ENCODE data around the gene PYGO2.
A peak's percentile ranks its signal among the peaks of the same experiment; 100 is the strongest.
"Not testable (repeated sequence)": the region's sequence is repeated elsewhere in the genome, so short reads cannot be mapped to it uniquely, and the experiment has no call there.

Gene PYGO2

GRCh38 chr1:154940213-154940560 is 21.4 kb downstream of the PYGO2 start:
- DNase-seq = no peak

- DNase-seq = no peak
Observed at GRCh38 chr1:154938604-154939399, 22.8 kb downstream of the PYGO2 start.

GRCh38 chr1:154937988-154938386 is 23.6 kb downstream of the PYGO2 start:
- no peak for DNase-seq

- peak; percentile 86 for DNase-seq
Observed at GRCh38 chr1:154937085-154937987, 24.2 kb downstream of the PYGO2 start.

- DNase-seq = peak; percentile 95
Observed at GRCh38 chr1:154936555-154937084, 25.0 kb downstream of the PYGO2 start, which contains the start of gene PMVK. TSS of gene PMVK (minus strand) at chr1:154936719. CDS start at chr1:154936685, 34 bp downstream.

GRCh38 chr1:154935749-154936554 is 25.6 kb downstream of the PYGO2 start:
- DNase-seq = no peak

- no peak for DNase-seq
Observed at GRCh38 chr1:154934358-154934948, 27.1 kb downstream of the PYGO2 start.

- DNase-seq = no peak
Observed at GRCh38 chr1:154931940-154932487, 29.6 kb downstream of the PYGO2 start.

- no peak for DNase-seq
Observed at GRCh38 chr1:154926201-154926600, 35.4 kb downstream of the PYGO2 start.

GRCh38 chr1:154925335-154926170 is 36.0 kb downstream of the PYGO2 start:
- DNase-seq = no peak

- no peak for DNase-seq
Observed at GRCh38 chr1:154923695-154924094, 37.9 kb downstream of the PYGO2 start.

GRCh38 chr1:154913273-154913672 is 48.3 kb downstream of the PYGO2 start:
- DNase-seq = no peak

- DNase-seq = no peak
Observed at GRCh38 chr1:154912755-154913154, 48.8 kb downstream of the PYGO2 start.

- no peak for DNase-seq
Observed at GRCh38 chr1:154911691-154912550, 49.7 kb downstream of the PYGO2 start.

- no peak for DNase-seq
Observed at GRCh38 chr1:154910851-154911250, 50.7 kb downstream of the PYGO2 start.

GRCh38 chr1:154908937-154909336 is 52.6 kb downstream of the PYGO2 start:
- DNase-seq = no peak

GRCh38 chr1:154908129-154908528 is 53.5 kb downstream of the PYGO2 start:
- not testable (repeated sequence) for DNase-seq

Data from NCI-H187 treated with DMSO at 0.1 percent for 48 hours (cell line).